HG03575 (cell line): Measurements from ENCODE around the gene VAC14.
"Not testable (repeated sequence)": the region's sequence is repeated elsewhere in the genome, so short reads cannot be mapped to it uniquely, and the experiment has no call there.

Experiments used
- ATAC-seq: cut with Tn5 transposase; IDR thresholded peaks from one replicate; pipeline ENCODE4 v1.9.1; 2021; ENCODE audit not compliant: unreplicated experiment, insufficient number of reproducible peaks, low FRiP score; ENCODE audit errors: extremely low read depth

Gene VAC14

GRCh38 chr16:70646260-70647241 is 154.4 kb downstream of the VAC14 start, which contains the start of gene IL34:
Gene IL34 (plus strand): TSS chr16:70646559. CDS start chr16:70646948, 389 bp downstream.
- no peak for ATAC-seq

- no peak for ATAC-seq
Observed at GRCh38 chr16:70644763-70645597, 156.0 kb downstream of the VAC14 start.

DNA sequence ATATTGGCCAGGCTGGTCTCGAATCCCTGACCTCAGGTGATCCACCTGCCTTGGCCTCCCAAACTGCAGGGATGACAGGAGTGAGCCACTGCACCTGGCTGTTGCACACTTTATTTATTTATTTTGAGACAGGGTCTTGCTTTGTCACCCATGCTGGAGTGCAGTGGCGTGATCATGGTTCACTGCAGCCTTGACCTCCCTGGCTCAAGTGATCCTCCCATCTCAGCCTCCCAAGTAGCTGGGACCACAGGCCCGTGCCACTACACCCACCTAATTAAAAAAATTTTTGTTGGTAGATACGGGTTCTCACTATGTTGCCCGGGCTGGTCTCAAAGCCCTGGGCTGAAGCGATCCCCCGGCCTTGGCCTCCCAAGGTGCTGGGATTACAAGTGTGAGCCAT is 157.7 kb downstream of the VAC14 start:
- ATAC-seq: not testable (repeated sequence)

- no peak for ATAC-seq
Observed at GRCh38 chr16:70642633-70643032, 158.3 kb downstream of the VAC14 start.

GRCh38 chr16:70638814-70639792 is 161.9 kb downstream of the VAC14 start:
- no peak for ATAC-seq
